GM19239 (cell line): ENCODE data around the gene CD40.

Experiments
- DNase-seq: peaks from one replicate; pipeline ENCODE4 v3.0.0; 2011; ENCODE audit warnings: low spot score; ENCODE audit not compliant: insufficient read length
- FAIRE-seq: peaks from 2 replicates; lab custom pipeline; 2011; peaks lifted over from hg19 to GRCh38; lab: Jason Lieb, UNC

Gene CD40

DNA sequence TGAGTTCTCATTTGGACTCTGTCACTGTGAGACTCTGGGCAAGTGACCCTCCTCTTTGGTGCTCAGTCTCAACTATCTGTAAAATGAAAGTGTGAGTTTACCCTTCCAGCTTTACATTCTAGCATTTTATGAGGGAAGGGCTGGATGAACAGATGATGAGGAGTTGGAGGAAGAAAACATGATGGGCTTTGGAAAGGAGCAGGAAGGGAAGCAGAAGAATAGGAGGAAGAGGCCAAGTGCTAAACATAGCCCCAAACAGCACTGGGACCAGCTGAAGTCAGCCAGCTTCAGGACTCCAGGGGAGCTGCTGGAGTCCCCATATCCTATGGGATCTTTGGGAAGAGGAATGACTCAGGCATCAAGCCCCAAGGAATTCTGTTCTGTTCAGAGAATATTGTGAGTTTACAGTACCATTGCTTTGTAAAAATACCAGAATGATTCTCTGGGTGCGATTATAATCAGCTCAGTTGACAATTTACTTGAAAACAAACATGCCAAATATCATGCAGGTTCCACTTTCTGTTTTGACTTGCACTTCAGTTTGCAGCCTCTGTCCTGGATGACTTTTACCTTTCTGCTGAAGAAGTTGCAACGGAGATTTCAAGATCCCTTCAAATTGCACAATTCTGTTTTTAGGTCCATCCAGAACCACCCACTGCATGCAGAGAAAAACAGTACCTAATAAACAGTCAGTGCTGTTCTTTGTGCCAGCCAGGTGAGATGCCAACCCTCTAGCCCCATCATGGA is 3.2 kb downstream of the CD40 start:
- FAIRE-seq (no peak), DNase-seq (no peak)

DNA sequence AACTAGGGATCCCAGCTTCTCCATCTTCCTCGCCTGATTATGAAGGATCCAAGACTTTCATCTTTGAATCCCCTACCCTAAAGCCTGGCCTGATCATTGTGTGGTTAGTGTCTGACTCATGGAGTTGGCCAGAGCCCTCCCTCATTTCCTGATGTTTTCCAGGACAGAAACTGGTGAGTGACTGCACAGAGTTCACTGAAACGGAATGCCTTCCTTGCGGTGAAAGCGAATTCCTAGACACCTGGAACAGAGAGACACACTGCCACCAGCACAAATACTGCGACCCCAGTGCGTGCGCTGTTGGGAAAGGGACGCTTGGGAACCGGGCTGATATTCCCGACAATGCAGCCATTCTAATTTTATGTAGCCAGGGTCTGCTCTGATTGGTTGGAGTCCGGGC is 4.0 kb downstream of the CD40 start:
- FAIRE-seq (no peak), DNase-seq (no peak)

DNA sequence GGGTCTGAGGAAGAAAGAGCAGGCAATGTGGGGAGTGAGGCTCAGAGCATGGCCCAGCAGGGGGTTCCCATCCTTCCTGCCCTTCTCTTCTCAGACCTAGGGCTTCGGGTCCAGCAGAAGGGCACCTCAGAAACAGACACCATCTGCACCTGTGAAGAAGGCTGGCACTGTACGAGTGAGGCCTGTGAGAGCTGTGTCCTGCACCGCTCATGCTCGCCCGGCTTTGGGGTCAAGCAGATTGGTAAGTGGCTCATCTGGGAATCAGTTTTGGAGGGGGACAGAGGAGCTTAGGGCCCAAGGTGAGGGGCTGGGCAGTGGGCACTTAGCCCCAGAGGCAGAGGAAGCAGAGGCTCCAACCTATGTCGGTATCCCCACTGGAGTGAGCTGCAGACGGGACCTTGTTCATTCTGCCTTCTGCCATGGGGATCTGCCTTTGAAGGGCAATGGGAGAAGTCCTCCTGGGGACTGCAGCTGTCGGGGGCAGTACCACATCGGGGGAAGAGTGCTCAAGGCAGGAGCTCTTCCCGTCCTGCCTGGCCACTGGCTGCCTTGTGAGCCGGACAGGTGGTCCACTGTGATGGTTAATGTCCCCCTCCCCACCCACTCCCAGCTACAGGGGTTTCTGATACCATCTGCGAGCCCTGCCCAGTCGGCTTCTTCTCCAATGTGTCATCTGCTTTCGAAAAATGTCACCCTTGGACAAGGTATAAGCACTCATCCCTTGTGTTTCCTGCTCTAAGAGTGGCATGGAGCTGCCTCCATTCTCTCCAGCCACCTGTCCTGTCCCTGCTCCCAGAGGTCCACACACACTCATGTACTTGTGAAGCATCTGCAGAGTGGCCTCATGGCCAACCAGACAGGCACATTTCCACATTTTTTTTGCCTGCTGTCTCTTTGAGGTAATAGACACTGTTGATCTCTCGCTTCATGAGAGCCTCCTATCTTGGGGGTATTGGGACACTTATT is 4.7 kb downstream of the CD40 start:
- no peak for FAIRE-seq

DNA sequence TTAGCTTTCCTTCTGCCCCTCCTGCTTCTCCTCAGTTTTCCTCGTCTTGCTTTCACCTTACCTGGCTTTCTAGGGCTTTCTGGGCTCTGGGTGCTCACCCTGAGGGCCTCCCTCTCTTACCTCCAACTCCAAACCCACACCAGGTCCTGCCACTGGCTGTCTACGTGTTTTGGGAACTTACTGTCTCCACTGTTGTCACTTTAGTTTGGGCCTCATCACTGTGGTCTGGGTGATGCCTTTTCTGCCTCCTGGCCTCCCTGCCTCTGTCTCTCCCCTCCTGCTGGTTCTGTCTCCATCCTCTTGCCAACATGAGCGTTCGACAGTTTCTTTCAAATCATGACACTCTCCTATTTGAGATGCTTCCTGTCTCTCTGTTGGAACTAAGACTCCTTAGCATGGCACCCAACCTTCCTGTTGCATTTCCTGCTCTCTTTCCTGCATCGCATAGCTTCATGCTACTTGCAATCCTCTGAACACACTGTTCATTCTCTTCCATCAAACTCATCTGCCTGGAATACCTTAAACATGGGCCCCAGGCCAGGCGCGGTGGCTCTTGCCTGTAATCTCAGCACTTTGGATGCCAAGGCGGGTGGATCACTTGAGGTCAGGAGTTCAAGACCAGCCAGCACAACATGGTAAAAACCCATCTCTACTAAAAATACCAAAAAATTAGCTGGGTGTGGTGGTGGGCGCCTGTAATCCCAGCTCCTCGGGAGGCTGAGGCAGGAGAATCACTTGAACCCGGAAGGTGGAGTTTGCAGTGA is 5.5 kb downstream of the CD40 start:
- FAIRE-seq (no peak), DNase-seq (no peak)

More for the DNA sequence above, 4.7 kb downstream of the CD40 start:
- no peak for DNase-seq

DNA sequence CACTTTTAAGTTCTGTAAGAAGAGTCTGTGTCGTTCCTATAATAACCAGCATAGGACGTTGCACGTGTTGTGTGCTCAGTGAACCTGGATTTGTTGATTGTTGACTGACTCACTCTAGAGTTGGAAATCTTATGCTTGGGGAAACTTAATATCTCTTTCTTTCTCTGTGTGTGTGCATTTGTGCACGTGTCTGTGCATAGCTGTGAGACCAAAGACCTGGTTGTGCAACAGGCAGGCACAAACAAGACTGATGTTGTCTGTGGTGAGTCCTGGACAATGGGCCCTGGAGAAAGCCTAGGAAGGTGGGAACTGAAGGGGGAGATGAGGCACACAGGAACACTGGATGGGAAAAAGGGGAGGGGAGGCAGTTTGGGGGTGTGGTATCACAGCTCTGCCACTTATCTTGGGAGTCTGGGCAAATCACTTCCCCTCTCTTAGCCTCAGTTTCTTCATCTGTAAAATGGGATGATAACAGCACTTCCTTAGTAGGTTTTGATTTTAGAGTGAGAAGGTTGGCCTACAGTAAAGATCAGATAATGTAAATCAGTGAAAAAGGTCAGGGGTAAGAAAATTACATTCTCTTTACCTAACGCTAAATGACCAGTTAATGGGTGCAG is 8.4 kb downstream of the CD40 start:
- no peak for DNase-seq
- FAIRE-seq, result no peak

DNA sequence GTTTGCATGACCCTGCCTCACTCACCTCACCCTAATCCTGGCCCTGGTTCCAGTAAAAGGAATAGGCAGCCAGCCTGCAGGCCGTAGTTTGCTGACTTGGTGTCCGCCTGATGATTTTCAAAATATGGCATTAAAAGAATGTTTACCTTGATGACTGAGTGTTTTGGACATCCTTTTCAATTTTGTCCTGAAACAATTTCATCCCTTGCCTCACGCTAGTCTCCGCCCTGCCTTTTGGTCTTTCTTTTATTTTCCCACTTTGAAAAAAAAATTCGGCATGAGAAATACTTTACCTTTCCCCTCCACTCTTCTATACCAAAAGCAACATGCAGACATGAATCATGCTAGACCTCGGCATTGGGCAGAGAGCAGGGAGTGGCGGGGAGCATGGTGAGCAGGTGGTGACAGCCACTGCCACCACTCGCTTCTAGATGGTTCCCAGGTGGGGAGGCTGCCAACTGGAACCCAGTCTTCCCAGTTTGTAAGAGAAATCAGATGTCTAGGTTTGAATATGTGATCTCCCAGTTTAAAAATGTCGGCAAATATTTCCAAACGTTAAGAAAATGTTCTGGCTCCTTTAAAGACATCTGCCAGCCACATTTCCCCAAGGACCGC is 9.4 kb downstream of the CD40 start:
- DNase-seq (no peak), FAIRE-seq (no peak)

DNA sequence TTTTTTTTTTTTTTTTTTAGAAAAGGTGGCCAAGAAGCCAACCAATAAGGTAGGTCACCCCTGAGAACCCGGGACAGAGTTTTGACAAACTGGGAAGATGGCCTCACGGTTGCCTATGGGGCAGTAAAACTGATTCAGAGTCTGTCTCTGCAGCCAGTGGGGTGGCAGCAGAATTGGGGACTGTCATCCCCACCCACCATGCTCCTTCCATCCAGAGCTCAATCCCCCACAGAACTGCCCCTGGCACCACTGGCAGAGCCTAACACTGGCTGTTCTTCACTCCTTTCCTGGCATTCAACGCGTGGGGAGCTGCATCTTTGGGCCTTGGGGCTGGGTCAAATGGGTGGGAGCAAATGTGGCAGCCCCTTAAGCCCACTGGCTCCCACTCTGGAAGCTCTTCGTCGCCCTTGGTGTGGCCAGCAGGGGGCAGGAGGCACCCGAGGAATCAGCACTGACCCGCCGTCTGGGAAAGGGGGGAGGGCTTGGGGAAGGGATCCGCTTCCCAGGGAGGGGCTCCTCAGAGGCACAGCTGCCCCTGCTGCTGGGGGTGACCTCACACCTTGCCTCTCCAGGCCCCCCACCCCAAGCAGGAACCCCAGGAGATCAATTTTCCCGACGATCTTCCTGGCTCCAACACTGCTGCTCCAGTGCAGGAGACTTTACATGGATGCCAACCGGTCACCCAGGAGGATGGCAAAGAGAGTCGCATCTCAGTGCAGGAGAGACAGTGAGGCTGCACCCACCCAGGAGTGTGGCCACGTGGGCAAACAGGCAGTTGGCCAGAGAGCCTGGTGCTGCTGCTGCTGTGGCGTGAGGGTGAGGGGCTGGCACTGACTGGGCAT is 10.4 kb downstream of the CD40 start:
- DNase-seq (no peak), FAIRE-seq (no peak)

DNA sequence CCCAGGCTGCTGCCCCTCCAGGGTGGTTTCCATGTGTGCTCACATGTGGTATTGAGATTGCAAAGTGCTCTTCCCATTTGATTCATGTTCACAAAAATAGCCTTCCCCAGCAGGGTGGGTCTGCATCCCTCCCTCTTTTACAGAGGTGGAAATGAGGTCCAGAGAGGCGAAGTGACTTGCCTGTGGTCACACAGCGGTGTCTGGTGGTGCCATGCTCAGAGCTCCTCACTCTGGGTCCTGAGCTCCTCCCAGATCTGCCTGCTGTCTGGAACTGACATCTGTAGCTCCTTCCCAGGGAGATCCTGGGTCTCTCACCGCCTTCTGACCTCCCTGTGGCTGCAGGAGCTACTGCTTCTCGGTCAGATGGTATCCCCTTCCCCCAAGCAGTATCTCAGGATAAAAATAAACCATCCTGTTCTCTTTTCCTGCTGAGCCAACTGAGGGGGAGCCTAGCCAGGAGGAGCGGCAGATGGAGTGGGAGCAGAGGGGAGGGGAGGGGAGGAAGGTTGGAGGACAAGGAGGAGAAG is 11.9 kb downstream of the CD40 start:
- no peak for FAIRE-seq
- DNase-seq, result no peak

DNA sequence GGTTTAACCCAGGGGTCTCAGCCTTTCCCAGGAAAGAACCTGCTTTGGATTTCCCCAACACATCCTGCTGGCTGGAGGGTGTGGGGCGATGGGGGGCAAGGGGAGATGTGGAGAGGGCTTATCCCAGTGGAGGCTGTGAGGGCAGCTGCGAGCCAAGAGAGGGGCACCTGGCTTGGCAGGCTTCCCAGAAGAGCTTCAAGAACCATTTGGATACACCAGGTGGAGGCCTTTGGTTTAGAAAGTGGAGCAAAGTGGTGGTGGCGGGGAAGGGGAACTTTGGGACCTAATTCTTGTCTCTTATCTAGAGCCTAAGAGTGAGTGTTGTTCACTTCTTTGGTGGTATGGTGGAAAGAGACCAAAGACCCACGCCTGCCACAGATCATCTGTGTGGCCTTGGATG is 12.4 kb downstream of the CD40 start:
- DNase-seq (no peak), FAIRE-seq (no peak)

DNA sequence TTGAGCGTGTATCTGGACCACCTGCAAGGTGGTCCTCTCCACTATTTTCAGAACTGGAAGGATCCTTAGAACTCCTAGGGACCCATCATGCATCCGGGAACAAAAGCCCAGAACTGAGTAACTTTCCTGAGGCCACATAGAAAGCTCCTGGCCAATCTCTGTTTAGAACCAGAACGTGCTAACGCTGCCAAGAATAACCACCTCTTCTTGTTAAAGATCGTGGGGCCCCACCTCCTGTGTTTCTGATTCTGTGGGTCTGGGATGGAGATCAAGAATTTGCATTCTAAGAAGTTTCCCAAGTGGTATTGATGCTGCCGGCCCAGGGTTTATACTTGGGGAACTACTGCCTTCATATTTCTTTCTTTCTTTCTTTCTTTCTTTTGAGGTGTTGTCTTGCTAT is 13.3 kb downstream of the CD40 start:
- FAIRE-seq, result no peak
- DNase-seq, result no peak

DNA sequence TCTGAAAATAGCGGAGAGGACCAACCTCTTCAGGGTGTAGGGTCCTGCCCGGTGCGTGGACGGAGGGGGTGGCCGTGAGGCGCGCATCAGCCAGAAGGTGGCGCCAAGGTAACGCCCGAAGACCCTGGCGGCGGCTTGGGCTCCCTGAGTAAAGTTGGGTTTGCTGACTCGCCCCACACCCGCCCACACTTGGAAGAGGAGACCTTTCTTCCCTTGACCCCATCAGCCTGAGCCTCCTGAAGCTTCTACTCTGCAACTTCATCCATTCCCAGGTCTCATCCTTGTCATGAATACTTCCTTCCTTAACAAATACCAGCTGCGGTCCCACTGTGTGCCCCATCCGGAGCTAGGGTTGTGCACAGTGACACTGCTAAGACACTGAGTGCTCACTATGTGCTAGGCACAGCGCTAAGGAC is 14.6 kb downstream of the CD40 start:
- FAIRE-seq (peak; percentile 81), DNase-seq (peak; percentile 70)

DNA sequence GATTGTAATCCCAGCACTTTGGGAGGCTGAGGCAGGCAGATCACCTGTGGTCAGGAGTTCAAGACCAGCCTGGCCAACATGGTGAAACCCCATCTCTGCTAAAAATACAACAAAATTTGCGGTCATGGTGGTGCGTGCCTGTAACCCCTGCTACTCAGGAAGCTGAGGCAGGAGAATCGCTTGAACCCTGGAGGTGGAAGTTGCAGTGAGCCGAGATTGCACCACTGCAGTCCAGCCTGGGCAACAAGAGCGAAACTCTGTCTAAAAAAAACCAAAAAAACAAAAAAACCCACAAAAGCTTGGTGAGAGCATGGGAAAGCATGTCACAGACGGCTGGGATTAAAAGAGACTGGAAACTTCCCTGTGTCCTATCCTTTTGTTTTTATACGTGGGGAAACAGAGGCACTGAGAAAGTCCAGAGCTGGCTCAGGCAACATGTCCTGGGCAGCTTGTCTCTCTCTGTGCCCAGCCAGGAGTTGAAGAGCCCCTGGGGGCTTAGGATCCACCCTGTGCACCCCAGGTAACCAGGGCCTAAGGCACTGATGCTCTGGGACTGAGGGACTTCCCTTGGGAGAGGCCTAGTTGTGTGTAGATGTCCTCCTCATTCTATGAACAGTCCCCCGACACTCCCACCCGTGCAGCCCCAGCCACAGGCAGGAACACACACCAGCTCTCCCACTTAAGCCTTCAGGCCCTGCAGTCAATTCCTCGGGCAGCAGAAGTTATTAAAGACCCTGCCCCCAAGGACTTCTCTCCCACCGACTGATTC is 16.0 kb downstream of the CD40 start:
- no peak for DNase-seq
- no peak for FAIRE-seq

DNA sequence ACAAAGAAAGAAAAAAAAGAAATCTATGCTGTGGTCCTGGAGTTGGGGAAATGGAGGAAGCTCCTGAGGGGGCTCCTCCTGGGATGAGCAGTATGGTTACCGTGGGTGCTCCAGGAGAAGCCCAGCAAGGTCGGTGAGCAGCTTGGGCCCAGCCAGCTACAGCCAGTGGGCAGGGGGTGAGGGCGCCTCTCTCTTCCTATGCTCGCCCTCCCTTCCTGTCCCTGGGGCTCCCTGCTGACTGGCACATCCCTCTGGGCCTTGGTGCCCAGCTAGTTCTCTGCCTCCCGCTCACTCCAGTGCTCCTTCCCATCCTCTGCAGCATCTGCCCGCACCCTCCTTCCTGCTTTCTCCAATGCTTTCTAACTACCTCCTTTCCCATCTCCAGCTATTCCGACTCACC is 16.6 kb downstream of the CD40 start:
- DNase-seq (no peak), FAIRE-seq (no peak)

DNA sequence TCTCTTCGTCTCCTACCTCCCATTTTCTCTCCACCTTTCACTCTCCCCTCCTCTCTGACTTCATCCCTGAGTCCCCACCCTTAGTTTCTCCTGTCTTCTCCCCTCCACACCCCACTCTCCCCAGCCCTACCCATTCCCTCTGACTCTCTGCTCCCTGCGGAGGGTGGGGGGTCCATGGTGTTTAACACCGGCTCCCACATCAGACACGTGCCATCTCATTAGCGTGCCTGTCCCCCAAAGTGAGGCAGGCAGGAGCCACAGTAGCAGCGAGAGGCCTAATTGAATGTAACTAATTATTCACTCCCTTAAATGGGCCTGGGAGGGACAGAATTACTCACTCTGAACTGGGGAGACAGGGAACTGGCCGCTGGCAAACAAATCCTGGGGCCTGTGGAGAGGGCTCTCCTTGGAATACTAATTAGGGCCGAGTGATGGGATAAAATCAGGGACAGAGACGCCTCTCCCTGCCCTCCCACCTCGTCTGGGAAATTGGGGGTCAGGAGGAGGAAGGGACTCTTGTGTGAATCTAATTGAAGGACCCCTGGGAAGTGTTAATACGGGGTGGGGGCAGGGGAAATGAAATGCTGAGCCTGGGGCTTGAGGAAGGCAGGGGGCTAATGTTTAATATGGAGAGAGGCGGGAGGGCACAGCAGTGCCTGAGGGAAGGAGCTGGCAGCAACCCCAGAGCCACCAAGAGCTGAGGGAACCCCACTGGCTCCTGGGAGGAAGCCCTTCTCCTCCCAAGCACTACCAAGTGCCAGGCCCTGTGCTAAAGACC is 17.9 kb downstream of the CD40 start:
- FAIRE-seq, result no peak
- DNase-seq, result no peak

DNA sequence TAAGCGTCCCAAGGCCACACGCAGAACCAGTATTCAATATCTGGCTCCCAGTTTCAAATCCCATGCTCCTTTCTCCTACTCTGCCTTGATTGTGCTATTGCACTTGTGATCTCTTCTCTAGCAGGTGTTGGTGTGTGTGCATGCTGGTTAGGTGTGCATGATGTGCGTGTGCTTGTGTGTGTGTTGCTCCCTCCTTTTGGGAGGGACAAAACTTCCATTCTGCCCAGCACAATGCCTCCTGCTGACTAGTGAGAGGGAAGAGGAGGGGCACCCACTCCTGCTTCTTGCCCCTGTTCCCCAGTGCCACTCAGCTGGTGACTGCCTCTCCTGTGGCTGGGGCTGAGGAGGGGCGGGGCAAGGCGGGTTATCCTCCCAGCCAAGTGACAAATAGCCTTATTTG is 19.7 kb downstream of the CD40 start:
- no peak for DNase-seq
- FAIRE-seq, result no peak

DNA sequence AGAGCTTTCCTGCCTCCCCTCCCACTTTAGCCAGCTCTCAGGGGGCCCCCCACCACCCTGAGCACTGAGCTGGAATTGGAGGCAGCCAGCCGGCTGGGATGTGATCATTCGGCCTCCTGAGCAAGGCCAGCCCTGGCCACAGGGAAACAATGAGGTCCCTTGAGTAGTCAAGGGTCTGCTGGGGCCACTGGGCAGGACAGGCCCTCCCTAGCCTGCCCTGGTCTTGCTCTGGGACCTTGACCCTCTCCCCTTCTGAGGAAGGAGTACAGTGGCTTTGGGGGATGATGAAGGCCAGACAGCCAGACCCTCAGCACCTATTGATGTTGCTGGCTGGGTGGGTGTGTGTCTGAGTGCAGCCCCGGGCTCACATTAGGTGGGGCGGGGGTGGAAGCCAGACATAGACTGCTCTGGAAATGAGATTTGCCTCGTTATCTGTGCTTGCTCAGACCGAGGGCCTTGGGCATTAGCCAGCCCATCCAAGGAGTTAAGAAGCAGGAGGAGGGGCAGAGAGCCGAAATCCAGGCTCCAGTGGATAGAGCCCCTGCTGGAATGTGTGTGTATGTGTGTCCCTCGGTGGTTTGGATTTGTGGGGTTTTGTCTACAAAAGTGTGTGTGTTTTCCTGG is 21.3 kb downstream of the CD40 start:
- FAIRE-seq (no peak), DNase-seq (no peak)
